22Rv1 (cell line): ENCODE results near the gene ABCB11.

Source experiments
- H3K27ac ChIP-seq: fragments of 450-650 bp; 2 replicates; pipeline ENCODE4 v1.5.1; 2017
- CTCF ChIP-seq: fragments of 450-650 bp; IDR thresholded peaks from 2 replicates; pipeline ENCODE4 v1.5.1; 2017; ENCODE audit warnings: mild to moderate bottlenecking
- ZFX ChIP-seq: fragments of 450-650 bp; IDR thresholded peaks from 2 replicates; pipeline ENCODE4 v1.6.1; 2017; ENCODE audit warnings: antibody characterized with exemption, borderline replicate concordance

ABCB11 gene

GRCh38 chr2:169010633-169011460 lies 20.3 kb downstream of the ABCB11 start:
- H3K27ac ChIP-seq = no peak overlapping the region

GRCh38 chr2:169009865-169010579 lies 21.1 kb downstream of the ABCB11 start:
- no peak overlapping the region for H3K27ac ChIP-seq
- TF ChIP-seq ZFX (no peak), CTCF (no peak)

More at GRCh38 chr2:169010633-169011460, 20.3 kb downstream of the ABCB11 start:
- no peak for TF ChIP-seq ZFX
- TF ChIP-seq CTCF = no peak

GRCh38 chr2:169007941-169008340 lies 23.2 kb downstream of the ABCB11 start:
- no peak for TF ChIP-seq ZFX
- no peak for TF ChIP-seq CTCF
- H3K27ac ChIP-seq = no peak overlapping the region

GRCh38 chr2:169007356-169007755 lies 23.8 kb downstream of the ABCB11 start:
- no peak overlapping the region for H3K27ac ChIP-seq
- no peak for TF ChIP-seq CTCF
- no peak for TF ChIP-seq ZFX

- H3K27ac ChIP-seq = no peak overlapping the region
- TF ChIP-seq CTCF (no peak), ZFX (no peak)
Measured at GRCh38 chr2:169006665-169007064, 24.5 kb downstream of the ABCB11 start.

GRCh38 chr2:169005994-169006393 lies 25.1 kb downstream of the ABCB11 start:
- H3K27ac ChIP-seq = no peak overlapping the region
- TF ChIP-seq CTCF (no peak), ZFX (no peak)

- H3K27ac ChIP-seq = no peak overlapping the region
- TF ChIP-seq CTCF (no peak), ZFX (no peak)
Measured at GRCh38 chr2:169005080-169005598, 26.0 kb downstream of the ABCB11 start.
